Panc1 (cell line): ENCODE data around the gene ITGA11. TPM values are rescaled to one million over a fixed set of nuclear protein-coding genes. Genes with fewer than 3 reads are reported as not detected.

Source experiments
- ATAC-seq: fragments of 200-7000 bp; cut with Tn5 transposase; 2 replicates; pipeline ENCODE4 v1.9.1; 2020; ENCODE audit warnings: mild to moderate bottlenecking, moderate library complexity
- BruUV-seq: library from RNA; stranded (reverse); fragments of 400-500 nt; replicated peaks from 2 replicates; lab custom pipeline; 2021; lab: Mats Ljungman, UMichigan
- CTCF ChIA-PET: fragments of 300-600 bp; sonication (Branson Sonifier 250); formaldehyde crosslinking; loops from one replicate; lab custom pipeline; 2022; ENCODE audit warnings: antibody characterized with exemption; lab: Charles Lee
- POLR2A ChIA-PET: fragments of 300-600 bp; sonication (Branson Sonifier 250); formaldehyde crosslinking; loops from one replicate; lab custom pipeline; 2022; ENCODE audit warnings: antibody characterized with exemption; lab: Charles Lee
- DNase-seq: peaks from one replicate; pipeline ENCODE4 v3.0.0-alpha.2; 2010; ENCODE audit warnings: low read depth, low spot score
- H3K27ac ChIP-seq: 2 replicates; pipeline ENCODE4 v1.5.1; 2011; ENCODE audit warnings: mild to moderate bottlenecking, low read length, inconsistent platforms
- H3K27me3 ChIP-seq: fragments of 200-500 bp; sonication (Bioruptor generic); 2 replicates; pipeline ENCODE4 v1.6.0; 2014; ENCODE audit warnings: low read length, inconsistent platforms; ENCODE audit not compliant: control insufficient read depth, insufficient read depth
- H3K36me3 ChIP-seq: fragments of 200-500 bp; sonication (Bioruptor generic); 2 replicates; pipeline ENCODE4 v1.5.1; 2014; ENCODE audit warnings: inconsistent platforms, mild to moderate bottlenecking, low read length, moderate library complexity; ENCODE audit not compliant: control insufficient read depth, insufficient read depth
- H3K4me1 ChIP-seq: 2 replicates; pipeline ENCODE4 v1.5.1; 2011; ENCODE audit warnings: inconsistent platforms, mild to moderate bottlenecking, low read length, moderate library complexity; ENCODE audit not compliant: control insufficient read depth, insufficient read depth
- H3K4me3 ChIP-seq, 2 experiments: 2 replicates each; pipeline ENCODE4 v1.5.1; 2011 to 2012; ENCODE audit warnings: low read depth in 2 of 2, low read length in 2 of 2, mild to moderate bottlenecking in 2 of 2, inconsistent platforms in 1 of 2, moderate library complexity in 1 of 2
- H3K9me3 ChIP-seq: fragments of 200-500 bp; sonication (Bioruptor generic); 2 replicates; pipeline ENCODE4 v1.5.1; 2014; ENCODE audit warnings: low read depth, mild to moderate bottlenecking, inconsistent platforms, low read length, moderate library complexity; ENCODE audit not compliant: control insufficient read depth, insufficient read depth
- POLR2AphosphoS5 ChIP-seq: IDR thresholded peaks from 2 replicates; pipeline ENCODE4 v1.6.1; 2012; ENCODE audit warnings: mild to moderate bottlenecking, low read depth, low read length, moderate library complexity
- SIN3A ChIP-seq: IDR thresholded peaks from 2 replicates; pipeline ENCODE4 v1.6.1; 2012; ENCODE audit warnings: low read depth, mild to moderate bottlenecking, low read length, moderate library complexity, borderline replicate concordance; ENCODE audit not compliant: insufficient read depth
- TCF7L2 ChIP-seq: IDR thresholded peaks from 2 replicates; pipeline ENCODE4 v1.6.1; 2011; ENCODE audit warnings: mild to moderate bottlenecking, low read depth, low read length, inconsistent platforms
- in situ Hi-C: cut with HindIII; loops from 2 replicates; pipeline ENCODE4 v1.10.0; 2016; ENCODE audit warnings: low sequenced_read_pairs, low pct_unique_long_range_greater_than_20kb
- intact Hi-C: fragments of 100-400 bp; cut with micrococcal nuclease; formaldehyde crosslinking; loops from one replicate; pipeline ENCODE4 v1.10.0; 2022; ENCODE audit not compliant: unreplicated experiment
- total RNA-seq: library from RNA; stranded (reverse); gene quantifications from one replicate; pipeline ENCODE4 v1.2.1, GENCODE V29; 2021; ENCODE audit not compliant: unreplicated experiment
- TF ChIP-seq, protein P1 (sequence below), 2 experiments: IDR thresholded peaks; 2 replicates each; pipeline ENCODE4 v1.6.1; 2011 to 2012; ENCODE audit warnings: low read depth in 2 of 2, control low read depth in 1 of 2, low read length in 1 of 2, mild to moderate bottlenecking in 1 of 2, moderate library complexity in 1 of 2; ENCODE audit not compliant: insufficient read depth in 1 of 2
- TF ChIP-seq, protein P2 (sequence below): fragments of 450-650 bp; IDR thresholded peaks from 2 replicates; pipeline ENCODE4 v1.5.1; 2017; ENCODE audit warnings: mild to moderate bottlenecking

The ITGA11 gene
- total RNA-seq, 1 experiment from 2014 or later, result 0.28 TPM

- H3K27me3 ChIP-seq, result no peaks in the 10 kb centered on the region
- H3K36me3 ChIP-seq, result no peaks in the 10 kb centered on the region
- peaks cover 6% of the 10 kb centered on the region; the same call in 1 of the 2 replicates for H3K4me1 ChIP-seq
- H3K27ac ChIP-seq, result no peak overlapping the region
- no peak for TF ChIP-seq SIN3A
- TF ChIP-seq, protein P1, sequence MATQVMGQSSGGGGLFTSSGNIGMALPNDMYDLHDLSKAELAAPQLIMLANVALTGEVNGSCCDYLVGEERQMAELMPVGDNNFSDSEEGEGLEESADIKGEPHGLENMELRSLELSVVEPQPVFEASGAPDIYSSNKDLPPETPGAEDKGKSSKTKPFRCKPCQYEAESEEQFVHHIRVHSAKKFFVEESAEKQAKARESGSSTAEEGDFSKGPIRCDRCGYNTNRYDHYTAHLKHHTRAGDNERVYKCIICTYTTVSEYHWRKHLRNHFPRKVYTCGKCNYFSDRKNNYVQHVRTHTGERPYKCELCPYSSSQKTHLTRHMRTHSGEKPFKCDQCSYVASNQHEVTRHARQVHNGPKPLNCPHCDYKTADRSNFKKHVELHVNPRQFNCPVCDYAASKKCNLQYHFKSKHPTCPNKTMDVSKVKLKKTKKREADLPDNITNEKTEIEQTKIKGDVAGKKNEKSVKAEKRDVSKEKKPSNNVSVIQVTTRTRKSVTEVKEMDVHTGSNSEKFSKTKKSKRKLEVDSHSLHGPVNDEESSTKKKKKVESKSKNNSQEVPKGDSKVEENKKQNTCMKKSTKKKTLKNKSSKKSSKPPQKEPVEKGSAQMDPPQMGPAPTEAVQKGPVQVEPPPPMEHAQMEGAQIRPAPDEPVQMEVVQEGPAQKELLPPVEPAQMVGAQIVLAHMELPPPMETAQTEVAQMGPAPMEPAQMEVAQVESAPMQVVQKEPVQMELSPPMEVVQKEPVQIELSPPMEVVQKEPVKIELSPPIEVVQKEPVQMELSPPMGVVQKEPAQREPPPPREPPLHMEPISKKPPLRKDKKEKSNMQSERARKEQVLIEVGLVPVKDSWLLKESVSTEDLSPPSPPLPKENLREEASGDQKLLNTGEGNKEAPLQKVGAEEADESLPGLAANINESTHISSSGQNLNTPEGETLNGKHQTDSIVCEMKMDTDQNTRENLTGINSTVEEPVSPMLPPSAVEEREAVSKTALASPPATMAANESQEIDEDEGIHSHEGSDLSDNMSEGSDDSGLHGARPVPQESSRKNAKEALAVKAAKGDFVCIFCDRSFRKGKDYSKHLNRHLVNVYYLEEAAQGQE (IDR thresholded peaks at IDR 0.05; ENCODE audit: insufficient read depth in 1 of 2, low read depth in 2 of 2, low read length in 1 of 2), result no peak
- no peak for TF ChIP-seq TCF7L2
- TF ChIP-seq, protein P2, sequence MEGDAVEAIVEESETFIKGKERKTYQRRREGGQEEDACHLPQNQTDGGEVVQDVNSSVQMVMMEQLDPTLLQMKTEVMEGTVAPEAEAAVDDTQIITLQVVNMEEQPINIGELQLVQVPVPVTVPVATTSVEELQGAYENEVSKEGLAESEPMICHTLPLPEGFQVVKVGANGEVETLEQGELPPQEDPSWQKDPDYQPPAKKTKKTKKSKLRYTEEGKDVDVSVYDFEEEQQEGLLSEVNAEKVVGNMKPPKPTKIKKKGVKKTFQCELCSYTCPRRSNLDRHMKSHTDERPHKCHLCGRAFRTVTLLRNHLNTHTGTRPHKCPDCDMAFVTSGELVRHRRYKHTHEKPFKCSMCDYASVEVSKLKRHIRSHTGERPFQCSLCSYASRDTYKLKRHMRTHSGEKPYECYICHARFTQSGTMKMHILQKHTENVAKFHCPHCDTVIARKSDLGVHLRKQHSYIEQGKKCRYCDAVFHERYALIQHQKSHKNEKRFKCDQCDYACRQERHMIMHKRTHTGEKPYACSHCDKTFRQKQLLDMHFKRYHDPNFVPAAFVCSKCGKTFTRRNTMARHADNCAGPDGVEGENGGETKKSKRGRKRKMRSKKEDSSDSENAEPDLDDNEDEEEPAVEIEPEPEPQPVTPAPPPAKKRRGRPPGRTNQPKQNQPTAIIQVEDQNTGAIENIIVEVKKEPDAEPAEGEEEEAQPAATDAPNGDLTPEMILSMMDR, result no peak
- no peak for TF ChIP-seq POLR2AphosphoS5
- intact Hi-C loops, result no loop called here
- DNase-seq, result no peak
- ChIA-PET CTCF (interaction anchor here (0.9 kb wide), 1 partner anchor 280 kb away, joined by 3 read pairs; no protein-coding TSS in a partner anchor), POLR2A (no interaction called here)
- ATAC-seq, result no peak
- no TSS peak for BruUV-seq
- in situ Hi-C loops, result no loop called here
- H3K9me3 ChIP-seq, result no peaks in the 10 kb centered on the region
- H3K4me3 ChIP-seq, result no peak overlapping the region
Observed at GRCh38 chr15:68258692-68259091, 173.3 kb downstream of the ITGA11 start.

DNA sequence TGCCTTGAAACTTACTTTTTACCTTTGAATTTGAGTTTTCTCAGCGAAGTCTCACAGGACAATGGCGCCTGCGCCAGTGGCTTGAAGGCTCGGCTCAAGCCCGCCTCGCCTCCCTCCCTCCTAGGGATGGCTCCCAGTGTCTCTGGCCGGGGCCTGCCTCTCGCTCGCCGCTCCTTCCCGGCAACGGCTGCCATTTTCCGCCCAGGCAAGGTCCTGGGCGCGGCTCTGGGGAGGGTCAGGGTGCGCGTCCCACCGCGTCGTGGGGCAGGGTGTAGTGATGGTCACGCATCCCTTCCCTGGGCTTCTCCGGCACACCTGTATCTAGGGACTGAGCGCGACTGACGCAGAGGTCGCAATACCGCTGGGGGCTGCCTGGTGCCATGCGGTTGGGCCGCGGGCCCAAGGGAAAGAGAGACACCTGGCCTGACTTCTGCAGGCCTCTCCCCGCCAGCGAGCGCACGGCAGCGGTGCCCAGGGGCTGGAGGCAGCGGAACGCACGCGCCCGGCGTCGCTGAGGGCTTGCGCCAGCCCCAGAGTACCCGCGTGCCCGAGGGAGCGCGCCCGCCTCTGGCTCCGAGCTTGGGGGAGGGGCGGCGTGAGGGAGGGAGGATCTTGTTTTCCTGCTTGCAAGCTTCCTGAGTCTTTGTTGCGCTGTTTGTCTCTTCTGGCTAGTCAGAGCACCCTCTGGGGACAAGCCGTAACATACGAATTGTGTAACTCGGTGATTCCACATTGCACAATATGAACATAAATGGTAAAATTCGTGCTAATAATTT is 175.1 kb downstream of the ITGA11 start:
- H3K27ac ChIP-seq, result peak overlapping the region; percentile 85
- ChIA-PET CTCF (no interaction called here), POLR2A (no interaction called here)
- H3K27me3 ChIP-seq, result no peaks in the 10 kb centered on the region
- ATAC-seq, result peak; percentile 96
- H3K4me3 ChIP-seq, result peak overlapping the region; percentile 53 to 55
- BruUV-seq, result no TSS peak
- TF ChIP-seq, protein P1 (IDR thresholded peaks at IDR 0.05; ENCODE audit: insufficient read depth in 1 of 2, low read depth in 2 of 2, low read length in 1 of 2), result 0 out of 4 replicates have a peak, but pooled peaks of 1 of the 2 experiments have one; percentile 22
- TF ChIP-seq, protein P2, result peak; percentile 28; the same call in 1 of the 2 replicates
- TF ChIP-seq POLR2AphosphoS5 (peak; percentile 67), SIN3A (no peak), TCF7L2 (no peak)
- intact Hi-C loops, result no loop called here
- H3K9me3 ChIP-seq, result no peaks in the 10 kb centered on the region
- peaks cover 6% of the 10 kb centered on the region; the same call in 1 of the 2 replicates for H3K4me1 ChIP-seq
- DNase-seq, result no peak
- H3K36me3 ChIP-seq, result no peaks in the 10 kb centered on the region
- in situ Hi-C loops, result no loop called here
